ENCODE measurements around the gene LIAS.
"Not testable (repeated sequence)": the region's sequence is repeated elsewhere in the genome, so short reads cannot be mapped to it uniquely, and the experiment has no call there.

Gene LIAS

GRCh38 chr4:39453738-39454137, 5.1 kb upstream of the LIAS start:
- no peak for DNase-seq

GRCh38 chr4:39455486-39455885, 3.4 kb upstream of the LIAS start:
- no peak for DNase-seq

- no peak for DNase-seq
These were observed 1.7 kb upstream of the LIAS start for GRCh38 chr4:39456946-39457763.

GRCh38 chr4:39458161-39458504, 723 bp upstream of the LIAS start:
- DNase-seq: not testable (repeated sequence)

GRCh38 chr4:39464886-39465501, 6.1 kb downstream of the LIAS start:
- no peak for DNase-seq

- no peak for DNase-seq
These were observed 7.9 kb downstream of the LIAS start for GRCh38 chr4:39466747-39467146.

GRCh38 chr4:39467464-39467863, 8.6 kb downstream of the LIAS start:
- DNase-seq: no peak

GRCh38 chr4:39469429-39470077, 10.7 kb downstream of the LIAS start:
- no peak for DNase-seq

GRCh38 chr4:39470402-39470801, 11.5 kb downstream of the LIAS start:
- no peak for DNase-seq

- DNase-seq: no peak
These were observed 13.5 kb downstream of the LIAS start for GRCh38 chr4:39472396-39472795.

GRCh38 chr4:39476187-39476895, 17.5 kb downstream of the LIAS start:
- DNase-seq: no peak

GRCh38 chr4:39480251-39480650, 21.4 kb downstream of the LIAS start:
- no peak for DNase-seq

GRCh38 chr4:39480902-39481695, 22.2 kb downstream of the LIAS start:
- no peak for DNase-seq

- no peak for DNase-seq
These were observed 25.9 kb downstream of the LIAS start for GRCh38 chr4:39484582-39485272.

GRCh38 chr4:39486221-39486804, 27.5 kb downstream of the LIAS start:
- no peak for DNase-seq

- no peak for DNase-seq
These were observed 31.5 kb downstream of the LIAS start for GRCh38 chr4:39490322-39490721.

- DNase-seq: no peak
These were observed 35.5 kb downstream of the LIAS start for GRCh38 chr4:39494354-39494753.

- no peak for DNase-seq
These were observed 36.8 kb downstream of the LIAS start for GRCh38 chr4:39495446-39496213.

GRCh38 chr4:39497909-39498726, 39.3 kb downstream of the LIAS start:
- no peak for DNase-seq

- DNase-seq: no peak
These were observed 39.8 kb downstream of the LIAS start for GRCh38 chr4:39498727-39499020.
